CD4-positive, alpha-beta T cell (primary cell): ENCODE data around the gene MYO3A. TPM values are rescaled to one million over a fixed set of nuclear protein-coding genes. Genes with fewer than 3 reads are reported as not detected.

ENCODE experiments used
- ATAC-seq: fragments of 200-7000 bp; cut with Tn5 transposase; one replicate; pipeline ENCODE4 v1.10.0; 2022; ENCODE audit warnings: mild to moderate bottlenecking; ENCODE audit not compliant: poor library complexity
- CTCF ChIA-PET: fragments of 350-600 bp; sonication (Branson Sonifier 250); formaldehyde crosslinking; loops from one replicate; lab custom pipeline; 2021; ENCODE audit warnings: antibody characterized with exemption, inconsistent platforms; lab: Charles Lee
- POLR2A ChIA-PET: fragments of 350-600 bp; sonication (Branson Sonifier 250); formaldehyde crosslinking; loops from one replicate; lab custom pipeline; 2021; ENCODE audit warnings: antibody characterized with exemption, inconsistent platforms; lab: Charles Lee
- DNase-seq, 14 experiments: peaks; one replicate each; pipeline ENCODE4 v3.0.0-alpha.2; 2013 to 2020; ENCODE audit warnings: mixed read lengths in 2 of 14
- H3K27ac ChIP-seq, 2 donors: one replicate each; pipeline versions ENCODE4 v1.5.1 to v1.7.0; 2013; ENCODE audit warnings: low read length in 2 of 2, low read depth in 1 of 2, mild to moderate bottlenecking in 1 of 2
- H3K27me3 ChIP-seq, 2 experiments: 1 replicate in 1 of 2; 2 replicates in 1 of 2; pipeline versions ENCODE4 v1.6.1 to v1.7.0; 2013; ENCODE audit warnings: low read length in 2 of 2, control low read depth in 1 of 2, mild to moderate bottlenecking in 1 of 2, moderate library complexity in 1 of 2; ENCODE audit not compliant: insufficient read depth in 2 of 2, control insufficient read depth in 1 of 2
- H3K36me3 ChIP-seq: one replicate; pipeline ENCODE4 v1.6.1; 2013; ENCODE audit warnings: low read length, control low read depth; ENCODE audit not compliant: insufficient read depth
- H3K4me1 ChIP-seq: one replicate; pipeline ENCODE4 v1.6.1; 2013; ENCODE audit warnings: low read length, control low read depth; ENCODE audit not compliant: insufficient read depth
- H3K4me3 ChIP-seq: one replicate; pipeline ENCODE4 v1.5.1; 2013; ENCODE audit warnings: mild to moderate bottlenecking, low read length, moderate library complexity
- H3K9me3 ChIP-seq, 2 experiments: 1 replicate in 1 of 2; 2 replicates in 1 of 2; pipeline versions ENCODE4 v1.6.1 to v1.7.0; 2013; ENCODE audit warnings: low read length in 2 of 2, mild to moderate bottlenecking in 2 of 2, control low read depth in 1 of 2, moderate library complexity in 1 of 2; ENCODE audit not compliant: control insufficient read depth in 1 of 2, insufficient read depth in 1 of 2
- H3K27ac Mint-ChIP-seq: one replicate; pipeline ENCODE4 v1.8.0; 2020; ENCODE audit warnings: mixed read lengths
- H3K27me3 Mint-ChIP-seq: one replicate; pipeline ENCODE4 v1.8.0; 2021; ENCODE audit warnings: mixed read lengths
- H3K36me3 Mint-ChIP-seq: one replicate; pipeline ENCODE4 v1.8.0; 2021; ENCODE audit warnings: low read depth, mixed read lengths
- H3K4me1 Mint-ChIP-seq: one replicate; pipeline ENCODE4 v1.8.0; 2021; ENCODE audit warnings: low read depth, mixed read lengths
- H3K4me3 Mint-ChIP-seq: one replicate; pipeline ENCODE4 v1.8.0; 2020; ENCODE audit warnings: mild to moderate bottlenecking, mixed read lengths
- H3K9me3 Mint-ChIP-seq: one replicate; pipeline ENCODE4 v1.8.0; 2020; ENCODE audit warnings: mixed read lengths
- CTCF ChIP-seq: fragments of 200-600 bp; IDR thresholded peaks from one replicate; pipeline ENCODE4 v1.8.0; 2022; ENCODE audit warnings: antibody characterized with exemption, mild to moderate bottlenecking
- intact Hi-C, 2 experiments: fragments of 100-400 bp; cut with DNase I in 1 of 2; cut with micrococcal nuclease in 1 of 2; formaldehyde crosslinking; loops; one replicate each; pipeline versions ENCODE4 v1.15.1 to v1.9.0; 2023 to 2025; cut with DNase I, micrococcal nuclease
- total RNA-seq, 174 experiments: library from RNA in 2 of 174; stranded (reverse) in 2 of 174; gene quantifications; one replicate each; pipeline ENCODE4 v1.2.3 and lab custom pipeline; 2021 to 2026

Gene MYO3A
- total RNA-seq, 2 experiments from 2014 or later: not detected

GRCh38 chr10:25899304-25899703 lies 34.7 kb upstream of the MYO3A start:
- Histone ChIP-seq H3K4me3 (no peak overlapping the region), H3K4me1 (no peaks in the 10 kb centered on the region), H3K27me3 (no peaks in the 10 kb centered on the region), H3K27ac (no peak overlapping the region), H3K36me3 (no peaks in the 10 kb centered on the region), H3K9me3 (no peaks in the 10 kb centered on the region)
- no peak overlapping the region for H3K27ac Mint-ChIP-seq
- intact Hi-C loops: no loop called here
- ATAC-seq (no peak), DNase-seq (no peak)
- no peak for TF ChIP-seq CTCF
- H3K36me3 Mint-ChIP-seq: no peaks in the 10 kb centered on the region
- ChIA-PET POLR2A (no interaction called here), CTCF (no interaction called here)
- no peaks in the 10 kb centered on the region for H3K4me1 Mint-ChIP-seq
- no peaks in the 10 kb centered on the region for H3K9me3 Mint-ChIP-seq
- H3K27me3 Mint-ChIP-seq: peaks cover 6% of the 10 kb centered on the region
- H3K4me3 Mint-ChIP-seq: no peak overlapping the region

- H3K36me3 Mint-ChIP-seq: no peaks in the 10 kb centered on the region
- no peak for ATAC-seq
- H3K9me3 ChIP-seq: no peaks in the 10 kb centered on the region
- no peaks in the 10 kb centered on the region for H3K4me1 Mint-ChIP-seq
- no peak overlapping the region for H3K4me3 ChIP-seq
- peaks cover 6% of the 10 kb centered on the region for H3K27me3 Mint-ChIP-seq
- intact Hi-C loops: no loop called here
- ChIA-PET CTCF (no interaction called here), POLR2A (no interaction called here)
- no peak overlapping the region for H3K27ac Mint-ChIP-seq
- no peak overlapping the region for H3K27ac ChIP-seq
- no peaks in the 10 kb centered on the region for H3K4me1 ChIP-seq
- H3K4me3 Mint-ChIP-seq: no peak overlapping the region
- no peak for DNase-seq
- TF ChIP-seq CTCF: no peak
- no peaks in the 10 kb centered on the region for H3K36me3 ChIP-seq
- no peaks in the 10 kb centered on the region for H3K27me3 ChIP-seq
- H3K9me3 Mint-ChIP-seq: no peaks in the 10 kb centered on the region
Measured at GRCh38 chr10:25901199-25901598, 32.8 kb upstream of the MYO3A start.

- Histone ChIP-seq H3K9me3 (no peaks in the 10 kb centered on the region), H3K27me3 (no peaks in the 10 kb centered on the region), H3K4me1 (no peaks in the 10 kb centered on the region), H3K36me3 (no peaks in the 10 kb centered on the region), H3K4me3 (no peak overlapping the region), H3K27ac (no peak overlapping the region)
- POLR2A ChIA-PET: no interaction called here
- intact Hi-C loops: no loop called here
- H3K4me3 Mint-ChIP-seq: no peak overlapping the region
- ATAC-seq: no peak
- no peak for TF ChIP-seq CTCF
- no peak for DNase-seq
- no peaks in the 10 kb centered on the region for H3K9me3 Mint-ChIP-seq
- H3K36me3 Mint-ChIP-seq: no peaks in the 10 kb centered on the region
- CTCF ChIA-PET: no interaction called here
- peaks cover 6% of the 10 kb centered on the region for H3K27me3 Mint-ChIP-seq
- H3K4me1 Mint-ChIP-seq: no peaks in the 10 kb centered on the region
- H3K27ac Mint-ChIP-seq: no peak overlapping the region
Measured at GRCh38 chr10:25902002-25902401, 32.0 kb upstream of the MYO3A start.
